Esophagus muscularis mucosa (tissue), 3 donors: ENCODE results near the gene INPP5F.

ENCODE experiments used
- CTCF ChIP-seq, 3 experiments: fragments of 200-600 bp in 2 of 3; fragments of 450-650 bp in 1 of 3; sonication (generic) in 2 of 3; IDR thresholded peaks; one replicate each; pipeline ENCODE4 v1.5.1; 2017 to 2019; ENCODE audit warnings: antibody characterized with exemption in 3 of 3, mild to moderate bottlenecking in 2 of 3, moderate library complexity in 1 of 3
- EP300 ChIP-seq: sonication (generic); formaldehyde crosslinking; IDR thresholded peaks from one replicate; pipeline ENCODE4 v1.6.1; 2017; ENCODE audit warnings: antibody characterized with exemption

GRCh38 chr10:119725517-119725827 lies 378 bp upstream of the INPP5F start:
- TF ChIP-seq CTCF (IDR thresholded peaks at IDR 0.05) = no peak
- TF ChIP-seq EP300 = no peak
